Activated CD4-positive, alpha-beta memory T cell treated with anti-CD3 and anti-CD28 coated beads, Interleukin-2, amount 10 ng/mL, durations not matched to agents 7 days and 5 days (primary cell): ENCODE data around the gene FAR1. TPM values are rescaled to one million over a fixed set of nuclear protein-coding genes. Genes with fewer than 3 reads are reported as not detected.
"Not testable (repeated sequence)": the region's sequence is repeated elsewhere in the genome, so short reads cannot be mapped to it uniquely, and the experiment has no call there.

Experiments
- CTCF ChIA-PET: fragments of 350-600 bp; sonication (Branson Sonifier 250); formaldehyde crosslinking; loops from one replicate; lab custom pipeline; 2021; ENCODE audit warnings: antibody characterized with exemption, inconsistent platforms; lab: Charles Lee
- POLR2A ChIA-PET: fragments of 350-600 bp; sonication (Branson Sonifier 250); formaldehyde crosslinking; loops from one replicate; lab custom pipeline; 2021; ENCODE audit warnings: antibody characterized with exemption; lab: Charles Lee
- DNase-seq: peaks from one replicate; pipeline ENCODE4 v3.0.0-alpha.2; 2020
- H3K27ac Mint-ChIP-seq: one replicate; pipeline ENCODE4 v1.8.0; 2021; ENCODE audit warnings: mild to moderate bottlenecking, mixed read lengths
- H3K27me3 Mint-ChIP-seq: one replicate; pipeline ENCODE4 v1.8.0; 2021; ENCODE audit warnings: mixed read lengths
- H3K36me3 Mint-ChIP-seq: one replicate; pipeline ENCODE4 v1.8.0; 2021; ENCODE audit warnings: low read depth, mixed read lengths
- H3K4me1 Mint-ChIP-seq: one replicate; pipeline ENCODE4 v1.8.0; 2021; ENCODE audit warnings: mixed read lengths
- H3K4me3 Mint-ChIP-seq: one replicate; pipeline ENCODE4 v1.8.0; 2021; ENCODE audit warnings: mild to moderate bottlenecking, mixed read lengths
- H3K9me3 Mint-ChIP-seq: one replicate; pipeline ENCODE4 v1.8.0; 2021; ENCODE audit warnings: mixed read lengths
- total RNA-seq, 2 experiments: library from RNA; stranded (reverse); gene quantifications; one replicate each; pipeline ENCODE4 v1.2.3, GENCODE V29; 2021

The FAR1 gene
- total RNA-seq, 2 experiments from 2014 or later, result 55.1 to 57.6 TPM

- POLR2A ChIA-PET, H3K4me3 Mint-ChIP-seq, H3K9me3 Mint-ChIP-seq, H3K4me1 Mint-ChIP-seq, DNase-seq, H3K36me3 Mint-ChIP-seq, H3K27ac Mint-ChIP-seq: not testable (repeated sequence)
- H3K27me3 Mint-ChIP-seq, result peaks cover 35% of the 10 kb centered on the region
- CTCF ChIA-PET, result interaction anchor here (1.4 kb wide), 1 partner anchor 16 kb away, joined by 3 read pairs; no protein-coding TSS in a partner anchor
These were observed 17.0 kb upstream of the FAR1 start for GRCh38 chr11:13651515-13651914.

GRCh38 chr11:13661074-13661623 lies 7.3 kb upstream of the FAR1 start:
- DNase-seq, result no peak
- H3K9me3 Mint-ChIP-seq, result peaks cover 7% of the 10 kb centered on the region
- peaks cover 22% of the 10 kb centered on the region for H3K27me3 Mint-ChIP-seq
- no peaks in the 10 kb centered on the region for H3K4me1 Mint-ChIP-seq
- no peaks in the 10 kb centered on the region for H3K36me3 Mint-ChIP-seq
- ChIA-PET POLR2A (no interaction called here), CTCF (no interaction called here)
- no peak overlapping the region for H3K27ac Mint-ChIP-seq
- H3K4me3 Mint-ChIP-seq, result no peak overlapping the region

DNA sequence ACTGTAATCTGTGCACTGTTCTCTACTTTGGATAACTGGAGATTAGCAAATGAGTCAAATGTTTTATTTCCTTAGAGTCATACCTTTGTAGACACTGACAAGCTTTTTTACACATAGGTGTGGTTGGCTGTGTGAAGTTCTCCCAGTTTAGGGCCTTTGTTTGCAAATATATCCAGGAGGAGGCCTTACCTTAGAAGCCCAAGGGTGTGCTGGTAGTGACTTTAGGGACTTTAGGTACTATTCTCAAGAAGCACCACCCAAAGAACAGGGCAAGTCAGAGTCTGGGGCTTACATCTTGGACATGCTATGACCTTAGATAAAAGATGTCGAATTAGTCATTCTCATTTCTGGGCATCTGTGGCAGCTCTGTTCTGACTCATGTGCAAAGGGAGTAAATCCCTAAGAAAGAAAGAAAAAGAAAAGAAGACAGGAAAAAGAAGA lies 4.8 kb upstream of the FAR1 start:
- CTCF ChIA-PET, result no interaction called here
- Mint-ChIP-seq H3K4me3 (no peak overlapping the region), H3K4me1 (peaks cover 10% of the 10 kb centered on the region), H3K36me3 (no peaks in the 10 kb centered on the region), H3K9me3 (peaks cover 6% of the 10 kb centered on the region), H3K27me3 (peaks cover 12% of the 10 kb centered on the region), H3K27ac (no peak overlapping the region)
- DNase-seq, result no peak
- POLR2A ChIA-PET, result no interaction called here

DNA sequence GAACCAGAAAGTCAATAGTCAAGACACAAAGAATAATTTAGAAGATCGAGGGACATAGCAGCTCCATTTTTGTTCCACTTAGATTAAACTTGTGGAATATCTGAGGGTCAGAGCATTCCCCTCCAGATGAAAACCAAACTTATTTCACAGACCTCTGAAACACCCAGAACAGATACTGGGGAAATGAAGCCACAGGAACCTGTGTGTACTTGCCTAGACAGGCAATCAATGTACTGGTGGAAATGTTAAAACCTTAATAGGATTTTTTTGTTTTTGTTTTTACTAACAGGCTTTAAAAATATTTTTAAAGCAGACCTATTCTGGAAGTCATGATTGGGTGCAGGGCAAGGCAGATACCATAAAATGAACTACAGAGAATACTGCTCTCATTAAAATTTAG lies 4.1 kb upstream of the FAR1 start:
- POLR2A ChIA-PET, result no interaction called here
- H3K4me3 Mint-ChIP-seq, result no peak overlapping the region

DNA sequence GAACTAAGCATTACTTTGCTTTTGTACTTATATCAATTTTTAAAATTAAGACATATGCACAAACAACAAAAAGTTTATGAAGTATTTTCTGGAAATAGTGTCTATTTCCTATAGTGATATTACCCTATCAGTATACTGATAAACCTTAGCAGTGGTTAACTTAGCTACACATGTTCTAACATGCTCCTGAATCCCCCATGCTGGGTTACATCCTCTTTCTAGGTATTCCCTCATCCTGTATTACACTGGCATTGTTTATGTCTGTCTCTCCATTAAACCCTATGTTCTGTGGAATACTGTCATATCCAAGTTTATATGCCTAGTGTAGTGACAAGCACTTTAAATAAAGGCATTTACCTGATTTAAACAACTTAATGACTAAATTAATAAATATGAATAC lies 1.8 kb upstream of the FAR1 start:
- Mint-ChIP-seq H3K27me3 (peaks cover 7% of the 10 kb centered on the region), H3K4me1 (peaks cover 33% of the 10 kb centered on the region), H3K27ac (no peak overlapping the region), H3K36me3 (peaks cover 17% of the 10 kb centered on the region), H3K4me3 (no peak overlapping the region), H3K9me3 (no peaks in the 10 kb centered on the region)
- DNase-seq, result no peak
- ChIA-PET CTCF (interaction anchor here (1.1 to 2.2 kb wide), 6 partner anchors 49 to 259 kb away, joined by 3 to 13 read pairs (median 4); partner anchors contain the start of gene BTBD10), POLR2A (interaction anchor here (1.0 to 2.9 kb wide), 2 partner anchors 27 to 204 kb away, joined by 3 to 26 read pairs; partner anchors contain the start of gene BTBD10)

More for the DNA sequence above, 4.1 kb upstream of the FAR1 start:
- Mint-ChIP-seq H3K27ac (no peak overlapping the region), H3K4me1 (peaks cover 14% of the 10 kb centered on the region), H3K36me3 (peaks cover 3% of the 10 kb centered on the region), H3K27me3 (peaks cover 10% of the 10 kb centered on the region), H3K9me3 (no peaks in the 10 kb centered on the region)
- CTCF ChIA-PET, result no interaction called here
- no peak for DNase-seq

- H3K4me1 Mint-ChIP-seq, result peaks cover 36% of the 10 kb centered on the region
- H3K27me3 Mint-ChIP-seq, result peaks cover 7% of the 10 kb centered on the region
- H3K36me3 Mint-ChIP-seq, result peaks cover 21% of the 10 kb centered on the region
- ChIA-PET POLR2A (interaction anchor here (1.0 to 2.9 kb wide), 2 partner anchors 26 to 204 kb away, joined by 3 to 26 read pairs; partner anchors contain the start of gene BTBD10), CTCF (interaction anchor here (0.6 to 2.2 kb wide), 9 partner anchors 14 to 258 kb away, joined by 3 to 13 read pairs (median 5); partner anchors contain the start of gene BTBD10)
- H3K9me3 Mint-ChIP-seq, result no peaks in the 10 kb centered on the region
- H3K4me3 Mint-ChIP-seq, result peak overlapping the region; percentile 74
- no peak for DNase-seq
- peak overlapping the region; percentile 36 for H3K27ac Mint-ChIP-seq
These were observed 1.2 kb upstream of the FAR1 start for GRCh38 chr11:13667245-13667644.

DNA sequence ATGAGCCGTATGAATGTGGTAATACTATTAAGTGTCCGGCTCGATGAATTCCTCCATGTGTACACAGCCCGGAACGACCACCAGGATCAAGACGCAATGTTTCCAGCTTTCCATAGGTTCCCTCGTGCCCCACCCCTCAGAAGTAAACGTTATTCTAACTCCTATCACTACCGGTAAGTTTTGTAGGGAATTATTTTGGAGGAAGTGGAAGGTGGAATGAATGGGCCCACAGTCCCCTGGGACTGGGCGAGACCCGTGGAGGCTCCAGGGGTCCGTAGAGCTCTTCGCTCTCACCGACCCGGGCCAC lies 720 bp upstream of the FAR1 start:
- no peaks in the 10 kb centered on the region for H3K9me3 Mint-ChIP-seq
- ChIA-PET POLR2A (interaction anchor here (1.0 to 2.9 kb wide), 2 partner anchors 26 to 205 kb away, joined by 3 to 26 read pairs; partner anchors contain the start of gene BTBD10), CTCF (interaction anchor here (0.6 to 2.2 kb wide), 9 partner anchors 14 to 257 kb away, joined by 3 to 13 read pairs (median 5); partner anchors contain the start of gene BTBD10)
- H3K4me3 Mint-ChIP-seq, result peak overlapping the region; percentile 74
- peak overlapping the region; percentile 74 for H3K27ac Mint-ChIP-seq
- peaks cover 25% of the 10 kb centered on the region for H3K36me3 Mint-ChIP-seq
- peaks cover 40% of the 10 kb centered on the region for H3K4me1 Mint-ChIP-seq
- peaks cover 7% of the 10 kb centered on the region for H3K27me3 Mint-ChIP-seq
- DNase-seq, result no peak

GRCh38 chr11:13668957-13669521 lies 571 bp downstream of the FAR1 start:
- H3K4me1 Mint-ChIP-seq, result peaks cover 44% of the 10 kb centered on the region
- H3K36me3 Mint-ChIP-seq, result peaks cover 27% of the 10 kb centered on the region
- H3K27ac Mint-ChIP-seq, result peak overlapping the region; percentile 91
- H3K27me3 Mint-ChIP-seq, result peaks cover 3% of the 10 kb centered on the region
- DNase-seq, result peak; percentile 50
- no peaks in the 10 kb centered on the region for H3K9me3 Mint-ChIP-seq
- peak overlapping the region; percentile 92 for H3K4me3 Mint-ChIP-seq
- CTCF ChIA-PET, result interaction anchor here (2.2 kb wide), 1 partner anchor 181 kb away, joined by 13 read pairs; no protein-coding TSS in a partner anchor
- POLR2A ChIA-PET, result interaction anchor here (1.0 to 2.9 kb wide), 7 partner anchors 8 to 271 kb away, joined by 3 to 26 read pairs (median 5); partner anchors contain the start of gene BTBD10

DNA sequence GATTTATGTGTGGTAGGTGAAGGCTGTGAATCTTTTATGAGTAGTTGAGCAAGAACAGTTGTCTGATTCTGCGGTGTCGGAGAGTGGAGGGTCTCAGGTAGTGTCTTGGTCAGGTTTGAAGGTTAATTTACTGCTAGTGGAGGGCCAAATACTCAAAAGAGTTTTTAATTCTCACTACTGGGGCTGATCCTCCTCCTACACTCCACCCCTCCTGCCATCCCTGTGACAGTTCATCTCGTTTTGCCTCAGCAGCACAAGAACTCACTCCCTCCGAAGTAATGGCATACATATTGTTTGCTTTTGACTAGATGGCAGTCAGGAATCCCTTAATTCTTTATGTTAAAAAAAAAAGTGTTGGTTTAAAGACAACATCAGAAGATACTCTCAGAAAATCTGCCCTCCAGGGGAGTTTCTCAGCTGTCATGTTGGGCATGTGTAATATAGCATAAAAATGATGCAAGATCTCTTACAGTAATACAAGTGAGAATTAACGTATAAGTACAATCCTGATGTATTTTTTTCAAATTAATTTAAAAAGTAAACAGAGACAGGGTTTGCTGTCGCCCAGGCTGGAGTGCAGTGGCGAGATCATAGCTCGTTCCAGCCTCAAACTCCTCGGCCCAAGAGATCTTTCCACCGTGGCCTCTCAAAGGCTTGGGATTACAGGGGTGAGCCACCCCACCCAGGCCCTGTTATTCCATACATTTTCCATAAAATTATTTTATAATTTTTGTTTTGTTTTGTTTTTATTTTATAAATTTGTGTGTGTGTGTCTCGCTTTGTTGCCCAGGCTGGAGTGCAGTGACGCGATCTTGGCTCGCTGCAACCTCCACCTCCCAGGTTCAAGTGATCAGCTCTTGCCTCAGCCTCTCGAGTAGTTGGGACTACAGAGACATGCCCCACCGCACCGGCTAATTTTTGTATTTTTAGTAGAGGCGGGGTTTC lies 1.3 kb downstream of the FAR1 start:
- no peak for DNase-seq

GRCh38 chr11:13672576-13673210 lies 4.2 kb downstream of the FAR1 start:
- no peak overlapping the region for H3K4me3 Mint-ChIP-seq
- H3K9me3 Mint-ChIP-seq, result no peaks in the 10 kb centered on the region
- ChIA-PET CTCF (no interaction called here), POLR2A (interaction anchor here (0.6 kb wide), 1 partner anchor 652 kb away, joined by 3 read pairs; no protein-coding TSS in a partner anchor)
- peaks cover 44% of the 10 kb centered on the region for H3K4me1 Mint-ChIP-seq
- H3K27ac Mint-ChIP-seq, result no peak overlapping the region
- peaks cover 33% of the 10 kb centered on the region for H3K36me3 Mint-ChIP-seq
- no peak for DNase-seq
- no peaks in the 10 kb centered on the region for H3K27me3 Mint-ChIP-seq

More for the DNA sequence above, 1.3 kb downstream of the FAR1 start:
- Mint-ChIP-seq H3K4me1 (peaks cover 49% of the 10 kb centered on the region), H3K9me3 (no peaks in the 10 kb centered on the region), H3K27ac (peak overlapping the region; percentile 91), H3K27me3 (peaks cover 1% of the 10 kb centered on the region), H3K4me3 (peak overlapping the region; percentile 92), H3K36me3 (peaks cover 31% of the 10 kb centered on the region)
- POLR2A ChIA-PET, result interaction anchor here (1.4 to 2.9 kb wide), 4 partner anchors 9 to 270 kb away, joined by 5 to 26 read pairs (median 7); partner anchors contain the start of gene BTBD10
- CTCF ChIA-PET, result interaction anchor here (0.8 kb wide), 1 partner anchor 17 kb away, joined by 3 read pairs; no protein-coding TSS in a partner anchor

DNA sequence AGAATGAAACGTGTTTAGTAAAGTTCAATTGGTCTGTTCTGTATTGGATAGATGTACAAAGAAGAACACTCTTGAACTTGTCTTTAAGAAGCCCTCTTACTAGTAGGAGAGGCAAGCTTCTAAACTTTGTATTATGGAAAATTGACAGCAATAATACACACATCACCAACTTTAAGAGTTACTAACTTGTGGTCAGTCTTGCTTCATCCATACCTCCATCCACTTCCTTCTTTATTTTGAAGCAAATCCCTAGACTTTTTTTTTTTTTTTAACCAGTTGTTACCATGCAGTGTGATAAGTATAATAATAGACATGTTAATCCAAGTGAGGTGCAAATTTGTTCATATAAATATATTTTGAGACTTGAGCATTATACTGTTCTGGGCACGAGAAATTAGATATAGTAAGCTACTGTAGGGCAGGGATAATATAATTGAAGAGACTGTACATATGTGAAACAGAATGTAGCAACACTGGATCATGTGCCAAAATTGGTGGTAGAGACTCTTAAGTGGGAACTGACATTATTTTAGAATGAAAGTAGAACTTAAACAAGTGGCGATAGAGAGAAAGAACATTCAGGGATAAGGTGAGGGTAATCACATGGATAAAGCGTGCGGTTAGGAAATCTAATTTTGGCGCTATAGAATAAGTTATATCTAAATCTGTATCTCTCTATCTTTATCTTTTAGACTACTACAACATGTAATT lies 6.5 kb downstream of the FAR1 start:
- CTCF ChIA-PET, result no interaction called here
- no peak for DNase-seq
- POLR2A ChIA-PET, result interaction anchor here (1.5 kb wide), 1 partner anchor 10 kb away, joined by 3 read pairs; no protein-coding TSS in a partner anchor
- H3K4me3 Mint-ChIP-seq, result no peak overlapping the region
- H3K4me1 Mint-ChIP-seq, result peaks cover 34% of the 10 kb centered on the region
- H3K27me3 Mint-ChIP-seq, result no peaks in the 10 kb centered on the region
- H3K9me3 Mint-ChIP-seq, result no peaks in the 10 kb centered on the region
- H3K36me3 Mint-ChIP-seq, result peaks cover 28% of the 10 kb centered on the region
- no peak overlapping the region for H3K27ac Mint-ChIP-seq
